Mucosa of descending colon (tissue), 3 donors: ENCODE measurements around the gene CHCHD4. TPM values are rescaled to one million over a fixed set of nuclear protein-coding genes. Genes with fewer than 3 reads are reported as not detected.

Experiments used
- ATAC-seq: fragments of 200-7000 bp; cut with Tn5 transposase; one replicate; pipeline ENCODE4 v1.9.1; 2020; ENCODE audit warnings: mild to moderate bottlenecking, moderate library complexity
- DNase-seq, 3 donors: peaks; one replicate each; pipeline ENCODE4 v3.0.0-alpha.2; 2020
- H3K36me3 ChIP-seq: fragments of 200-600 bp; one replicate; pipeline ENCODE4 v1.8.0; 2021; ENCODE audit warnings: low read depth, mild to moderate bottlenecking
- H3K4me1 ChIP-seq: fragments of 200-600 bp; one replicate; pipeline ENCODE4 v1.8.0; 2021; ENCODE audit warnings: low read depth, mild to moderate bottlenecking
- H3K4me3 ChIP-seq: fragments of 200-600 bp; one replicate; pipeline ENCODE4 v1.8.0; 2021; ENCODE audit warnings: mild to moderate bottlenecking
- H3K9me3 ChIP-seq: fragments of 200-600 bp; one replicate; pipeline ENCODE4 v1.8.0; 2021; ENCODE audit warnings: mild to moderate bottlenecking
- intact Hi-C, 2 donors: fragments of 100-400 bp; cut with DNase I in 1 of 2; cut with micrococcal nuclease in 1 of 2; formaldehyde crosslinking; loops; one replicate each; pipeline versions ENCODE4 v1.11.0 to v1.11.1; 2022; cut with DNase I, micrococcal nuclease
- total RNA-seq, 3 donors: library from RNA; stranded (reverse); fragmentation: NEBNext Ultra II Directional in 2 of 3; extraction: Animal tissue kit (Norgen Biotek cat#: 25700) in 2 of 3; gene quantifications; one replicate each; pipeline versions ENCODE4 v1.2.1 to v1.2.4, GENCODE V29; 2021 to 2023
- TF ChIP-seq, protein P1 (sequence below): fragments of 200-600 bp; IDR thresholded peaks from one replicate; pipeline ENCODE4 v1.8.0; 2022; ENCODE audit warnings: antibody characterized with exemption, mild to moderate bottlenecking
- donor health status: DM: no; HTN: no; CAD: no; lungs with moderate emphysema.
- donor health status: DM: no; HTN: no; CAD: no.
- donor health status: DM: no; HTN: yes; CAD: no.

CHCHD4 gene
- total RNA-seq, 3 donors from 2014 or later, result 15.1 to 32.6 (median 15.2) TPM

DNA sequence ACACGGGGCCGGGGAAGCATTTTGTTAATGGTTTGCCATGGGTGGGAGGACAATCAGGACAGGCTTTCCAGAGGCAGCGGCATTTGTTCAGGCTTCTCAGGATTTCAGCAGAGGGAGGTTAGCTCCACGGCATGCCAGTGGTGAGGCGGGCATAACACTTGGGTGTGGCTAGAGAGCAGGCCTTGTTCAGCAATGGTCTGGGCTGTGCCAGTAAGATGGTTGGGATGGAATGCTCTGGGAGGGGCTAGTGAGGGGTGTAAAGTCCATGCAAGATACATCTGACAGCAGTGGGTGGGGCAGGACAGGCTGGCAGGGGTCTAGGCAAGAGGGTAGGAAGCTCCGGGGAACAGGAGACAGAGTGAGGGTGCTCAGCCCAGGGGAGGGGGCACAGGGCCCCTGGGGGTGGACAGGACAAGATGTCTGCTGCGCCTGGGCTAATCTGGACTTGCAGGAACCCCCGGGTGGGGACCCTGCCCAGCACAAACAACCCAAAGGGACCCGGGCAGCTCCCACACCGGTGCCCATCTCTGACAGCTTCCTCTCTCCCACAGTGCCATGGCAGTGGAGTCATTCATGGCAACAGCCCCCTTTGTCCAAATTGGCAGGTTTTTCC is 8.6 kb upstream of the CHCHD4 start:
- Histone ChIP-seq H3K4me1 (peaks cover 4% of the 10 kb centered on the region), H3K4me3 (no peak overlapping the region), H3K36me3 (peaks cover 16% of the 10 kb centered on the region), H3K9me3 (no peaks in the 10 kb centered on the region)
- ATAC-seq (peak; percentile 90), DNase-seq (peak in 2 of 3 donors; percentile 68 to 78)
- intact Hi-C loops, result no loop called here
- TF ChIP-seq, protein P1, sequence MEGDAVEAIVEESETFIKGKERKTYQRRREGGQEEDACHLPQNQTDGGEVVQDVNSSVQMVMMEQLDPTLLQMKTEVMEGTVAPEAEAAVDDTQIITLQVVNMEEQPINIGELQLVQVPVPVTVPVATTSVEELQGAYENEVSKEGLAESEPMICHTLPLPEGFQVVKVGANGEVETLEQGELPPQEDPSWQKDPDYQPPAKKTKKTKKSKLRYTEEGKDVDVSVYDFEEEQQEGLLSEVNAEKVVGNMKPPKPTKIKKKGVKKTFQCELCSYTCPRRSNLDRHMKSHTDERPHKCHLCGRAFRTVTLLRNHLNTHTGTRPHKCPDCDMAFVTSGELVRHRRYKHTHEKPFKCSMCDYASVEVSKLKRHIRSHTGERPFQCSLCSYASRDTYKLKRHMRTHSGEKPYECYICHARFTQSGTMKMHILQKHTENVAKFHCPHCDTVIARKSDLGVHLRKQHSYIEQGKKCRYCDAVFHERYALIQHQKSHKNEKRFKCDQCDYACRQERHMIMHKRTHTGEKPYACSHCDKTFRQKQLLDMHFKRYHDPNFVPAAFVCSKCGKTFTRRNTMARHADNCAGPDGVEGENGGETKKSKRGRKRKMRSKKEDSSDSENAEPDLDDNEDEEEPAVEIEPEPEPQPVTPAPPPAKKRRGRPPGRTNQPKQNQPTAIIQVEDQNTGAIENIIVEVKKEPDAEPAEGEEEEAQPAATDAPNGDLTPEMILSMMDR, result no peak

DNA sequence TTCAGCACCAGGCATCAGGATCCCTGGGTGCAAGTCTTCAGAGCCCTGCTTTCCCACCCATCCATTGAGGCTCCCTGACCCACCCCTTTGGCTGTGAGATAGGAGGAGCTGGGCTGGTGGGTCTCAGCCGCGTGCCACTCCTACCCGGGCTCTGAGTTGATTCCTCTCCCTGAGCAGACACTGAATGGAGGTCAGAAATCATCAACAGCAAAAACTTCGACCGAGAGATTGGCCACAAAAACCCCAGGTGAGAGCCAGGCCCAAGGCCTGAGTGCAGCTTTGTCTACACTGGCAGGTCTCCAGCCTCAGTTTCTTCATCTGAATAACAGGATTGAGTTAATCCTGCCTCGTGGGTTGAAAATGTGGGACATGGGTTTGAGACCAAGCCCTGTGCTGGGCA is 8.0 kb upstream of the CHCHD4 start:
- no peak for ATAC-seq
- DNase-seq, result no peak
- Histone ChIP-seq H3K9me3 (no peaks in the 10 kb centered on the region), H3K4me3 (no peak overlapping the region), H3K4me1 (peaks cover 4% of the 10 kb centered on the region), H3K36me3 (peaks cover 16% of the 10 kb centered on the region)
- intact Hi-C loops, result no loop called here
- TF ChIP-seq, protein P1, result no peak

DNA sequence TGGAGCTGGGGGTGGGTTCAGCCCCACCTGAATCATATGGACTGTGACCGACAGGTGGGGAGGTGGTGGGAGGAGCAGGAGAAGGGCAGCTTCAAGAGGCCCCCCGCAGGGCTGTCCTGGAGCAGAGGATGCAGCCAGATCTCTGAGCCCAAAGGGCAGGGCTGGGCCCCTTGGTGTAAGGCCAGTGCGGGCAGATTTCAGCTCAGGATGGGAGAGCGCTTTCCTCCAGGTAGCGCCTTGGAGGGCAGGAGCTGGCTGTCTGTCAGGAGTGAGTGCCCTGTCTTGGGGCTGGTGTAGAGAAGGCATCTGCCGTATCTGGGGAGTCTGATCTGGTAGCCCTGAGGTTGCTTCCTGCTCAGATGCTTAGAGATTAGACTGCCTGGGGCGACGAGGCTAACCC is 7.5 kb upstream of the CHCHD4 start:
- intact Hi-C loops, result no loop called here
- TF ChIP-seq, protein P1, result no peak
- ATAC-seq (no peak), DNase-seq (no peak)
- Histone ChIP-seq H3K4me3 (no peak overlapping the region), H3K4me1 (peaks cover 4% of the 10 kb centered on the region), H3K36me3 (peaks cover 16% of the 10 kb centered on the region), H3K9me3 (no peaks in the 10 kb centered on the region)

DNA sequence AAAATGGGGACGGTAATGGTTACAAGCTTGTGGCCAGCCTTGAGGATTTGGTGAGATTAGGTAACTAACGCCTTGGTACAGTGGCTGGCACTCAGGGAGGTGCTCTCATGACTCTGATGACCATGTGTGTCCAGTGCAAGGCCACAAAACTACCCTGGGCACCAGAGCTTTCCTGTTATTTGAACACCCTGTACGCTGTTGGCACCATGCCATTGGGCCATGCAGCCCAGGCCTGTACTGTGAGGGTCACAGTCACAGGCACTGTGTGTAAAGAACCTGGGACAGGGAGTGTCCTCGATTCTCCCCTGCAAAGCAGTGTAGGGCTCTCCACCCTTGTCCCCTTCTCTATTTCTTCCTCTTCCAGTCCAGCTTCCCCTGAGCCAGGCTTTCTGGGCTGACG is 6.5 kb upstream of the CHCHD4 start:
- intact Hi-C loops, result no loop called here
- ATAC-seq (no peak), DNase-seq (no peak)
- TF ChIP-seq, protein P1, result no peak
- Histone ChIP-seq H3K4me1 (peaks cover 12% of the 10 kb centered on the region), H3K4me3 (no peak overlapping the region), H3K9me3 (no peaks in the 10 kb centered on the region), H3K36me3 (peaks cover 16% of the 10 kb centered on the region)

DNA sequence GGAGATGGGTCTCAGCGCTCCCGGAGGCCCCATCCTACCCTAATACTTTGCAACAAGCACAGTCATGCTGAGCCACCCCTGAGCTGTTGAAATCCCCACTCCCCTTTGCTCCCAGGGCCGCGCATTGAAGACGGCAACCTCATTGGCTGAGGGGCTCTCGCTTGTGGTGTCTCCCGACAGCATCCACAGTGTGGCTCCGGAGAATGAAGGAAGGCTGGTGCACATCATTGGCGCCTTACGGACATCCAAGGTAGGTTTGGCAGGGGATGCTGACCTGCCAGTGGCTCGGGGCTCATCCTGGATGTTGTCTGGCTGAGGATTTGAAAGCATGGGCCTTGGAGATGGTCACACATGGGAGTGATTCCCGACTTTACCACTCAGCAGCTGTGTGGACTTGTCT is 6.0 kb upstream of the CHCHD4 start:
- Histone ChIP-seq H3K36me3 (peaks cover 16% of the 10 kb centered on the region), H3K4me3 (no peak overlapping the region), H3K4me1 (peaks cover 16% of the 10 kb centered on the region), H3K9me3 (no peaks in the 10 kb centered on the region)
- DNase-seq, result no peak
- intact Hi-C loops, result no loop called here
- no peak for ATAC-seq
- TF ChIP-seq, protein P1, result no peak

DNA sequence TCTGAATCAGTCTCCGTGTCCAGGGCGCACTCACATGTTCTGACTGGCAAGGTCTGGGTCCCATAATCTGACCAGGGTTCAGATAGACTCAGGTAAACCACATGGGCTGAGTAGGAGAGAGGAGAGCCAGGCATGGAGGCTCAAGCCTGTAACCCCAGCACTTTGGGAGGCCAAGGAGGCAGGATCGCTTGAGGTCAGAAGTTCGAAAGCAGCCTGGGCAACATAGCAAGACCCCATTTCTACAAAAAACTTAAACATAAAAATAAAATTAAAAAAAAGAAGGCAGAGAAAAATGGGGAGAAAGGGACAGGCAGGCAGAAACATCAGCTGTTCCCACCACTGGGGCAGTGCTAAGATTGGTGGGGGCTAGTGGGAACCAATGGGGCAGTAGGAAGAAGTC is 5.6 kb upstream of the CHCHD4 start:
- H3K36me3 ChIP-seq, result peaks cover 16% of the 10 kb centered on the region
- intact Hi-C loops, result no loop called here
- no peak for ATAC-seq

More for the DNA sequence above, 5.6 kb upstream of the CHCHD4 start:
- no peak for DNase-seq
- Histone ChIP-seq H3K4me3 (no peak overlapping the region), H3K9me3 (no peaks in the 10 kb centered on the region), H3K4me1 (peaks cover 17% of the 10 kb centered on the region)
- TF ChIP-seq, protein P1, result no peak
